Measurements from ENCODE around the gene PLSCR1.
"Not testable (repeated sequence)": the region's sequence is repeated elsewhere in the genome, so short reads cannot be mapped to it uniquely, and the experiment has no call there.

PLSCR1 gene

DNA sequence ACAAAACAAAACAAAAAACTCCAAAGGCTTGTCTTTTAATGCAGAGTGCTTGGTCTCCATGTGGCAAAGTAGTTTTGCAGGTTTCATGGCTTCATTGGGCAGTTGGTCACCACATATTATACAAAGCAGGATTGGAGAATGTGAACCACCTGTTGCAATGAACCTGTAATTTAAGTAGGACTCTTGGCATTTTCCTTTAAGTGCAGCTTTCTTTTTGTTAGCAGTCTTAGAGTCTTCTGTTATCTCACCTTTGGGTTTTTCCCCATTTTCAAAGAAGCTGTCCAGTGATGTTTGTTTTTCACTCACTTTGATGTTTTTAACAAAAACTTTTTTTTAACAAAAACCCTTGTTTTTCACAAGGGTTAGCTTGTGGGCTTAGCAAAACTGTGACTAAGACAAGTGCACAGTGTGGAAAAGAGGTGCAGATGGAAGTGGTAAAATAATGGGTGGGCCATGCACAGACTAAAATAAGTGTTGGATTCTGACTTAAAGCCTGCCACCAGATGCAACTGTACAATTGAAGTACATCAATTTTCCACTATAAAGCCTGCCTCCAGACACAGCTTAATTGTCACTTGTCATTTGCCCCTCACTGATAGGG is 2.9 kb upstream of the PLSCR1 start:
- no peak for ATAC-seq

- no peak for ATAC-seq
These were observed 2.1 kb upstream of the PLSCR1 start for GRCh38 chr3:146546366-146546965.

GRCh38 chr3:146544929-146545528 is 622 bp upstream of the PLSCR1 start:
- ATAC-seq: no peak

DNA sequence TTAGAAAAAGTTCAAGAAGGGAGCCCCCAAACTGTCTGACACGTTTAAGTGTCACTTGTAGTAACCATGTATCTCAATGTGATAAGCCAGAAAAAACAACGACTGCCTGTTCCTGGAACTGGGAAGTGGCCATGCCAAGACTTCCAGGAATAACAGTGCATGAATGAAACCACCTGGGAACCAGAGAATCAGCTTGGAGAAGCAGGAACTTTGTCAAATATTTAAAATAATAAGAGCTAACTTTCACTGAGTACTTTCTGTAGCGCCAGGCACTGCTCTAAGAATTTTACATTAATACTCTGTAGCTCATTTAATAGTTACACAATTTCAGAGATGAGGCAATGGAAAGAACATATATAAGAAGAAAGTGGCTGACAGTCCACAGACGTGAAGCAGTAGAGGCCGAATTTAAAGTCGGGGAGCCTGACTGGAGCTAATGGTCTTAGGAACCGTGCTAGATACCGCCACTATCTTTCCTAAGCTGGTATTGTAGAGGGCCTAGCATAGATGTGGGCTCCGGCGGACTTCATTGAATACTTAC is 876 bp downstream of the PLSCR1 start:
- peak; percentile 4 to 10 for ATAC-seq

- ATAC-seq: no peak
These were observed 1.4 kb downstream of the PLSCR1 start for GRCh38 chr3:146542978-146543377.

DNA sequence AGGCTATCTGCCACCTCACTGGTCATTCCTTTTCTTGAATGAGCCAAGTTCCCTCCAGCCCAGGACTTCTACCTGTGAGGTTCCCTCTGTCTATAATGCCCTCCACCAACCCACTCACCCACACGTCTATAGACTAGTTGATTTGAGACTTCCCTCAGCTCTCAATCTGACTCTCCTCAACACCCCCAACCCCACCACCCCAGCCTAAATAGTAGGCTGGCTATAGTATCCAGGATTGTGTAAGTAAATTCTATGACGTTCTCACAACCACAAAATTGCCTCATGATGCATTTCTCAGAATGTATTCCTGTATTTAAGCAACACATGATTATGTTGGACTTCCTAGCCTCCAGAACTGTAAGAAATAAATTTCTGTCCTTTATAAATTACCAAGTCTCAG is 2.2 kb downstream of the PLSCR1 start:
- no peak for ATAC-seq

DNA sequence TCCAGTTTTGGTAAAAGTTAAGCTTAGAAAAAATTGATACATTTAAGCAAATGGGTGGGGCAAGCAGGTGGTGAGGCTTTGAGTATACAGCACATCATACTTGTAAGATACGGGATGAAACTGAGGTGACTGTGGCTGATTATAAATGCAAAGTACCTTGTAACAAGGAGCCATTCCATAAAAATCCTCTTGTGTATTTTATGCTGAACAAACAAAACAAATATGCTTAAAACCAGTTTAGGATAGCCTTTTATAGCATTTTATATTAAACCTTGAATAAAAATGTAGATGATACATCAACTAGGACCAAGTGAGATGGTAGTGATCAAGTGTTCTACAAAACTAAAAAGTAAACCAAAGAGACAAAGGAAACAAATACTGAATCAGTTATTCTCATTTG is 3.4 kb downstream of the PLSCR1 start:
- no peak for ATAC-seq

GRCh38 chr3:146540236-146540635 is 4.2 kb downstream of the PLSCR1 start:
- ATAC-seq: no peak

- no peak for ATAC-seq
These were observed 5.1 kb downstream of the PLSCR1 start for GRCh38 chr3:146539315-146539714.

GRCh38 chr3:146537603-146538002 is 6.8 kb downstream of the PLSCR1 start:
- ATAC-seq: no peak

GRCh38 chr3:146536681-146537080 is 7.7 kb downstream of the PLSCR1 start:
- ATAC-seq: no peak

DNA sequence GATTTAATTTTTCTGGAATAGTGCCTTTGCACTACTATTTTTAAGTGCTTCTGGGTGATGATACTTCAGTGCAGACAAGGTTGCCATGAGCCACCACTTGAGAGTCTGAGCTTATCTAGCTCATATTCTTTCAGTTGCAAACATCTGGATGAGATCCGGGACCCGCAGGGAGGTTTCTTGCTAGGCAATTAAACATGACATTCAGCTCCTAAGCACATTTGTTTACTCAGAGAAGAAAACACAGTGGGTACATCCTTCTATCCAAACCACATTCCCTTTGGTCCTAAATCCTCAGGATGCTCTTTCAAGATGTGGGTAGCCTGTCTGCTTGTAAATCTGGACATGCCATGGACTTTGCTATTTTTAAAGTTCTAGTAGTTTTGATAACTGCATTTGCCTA is 12.0 kb downstream of the PLSCR1 start:
- no peak for ATAC-seq

- ATAC-seq: no peak
These were observed 13.8 kb downstream of the PLSCR1 start for GRCh38 chr3:146530609-146531008.

- no peak for ATAC-seq
These were observed 15.4 kb downstream of the PLSCR1 start for GRCh38 chr3:146529021-146529420.

GRCh38 chr3:146524961-146525360 is 19.4 kb downstream of the PLSCR1 start:
- no peak for ATAC-seq

- no peak for ATAC-seq
These were observed 20.9 kb downstream of the PLSCR1 start for GRCh38 chr3:146523531-146523930.

DNA sequence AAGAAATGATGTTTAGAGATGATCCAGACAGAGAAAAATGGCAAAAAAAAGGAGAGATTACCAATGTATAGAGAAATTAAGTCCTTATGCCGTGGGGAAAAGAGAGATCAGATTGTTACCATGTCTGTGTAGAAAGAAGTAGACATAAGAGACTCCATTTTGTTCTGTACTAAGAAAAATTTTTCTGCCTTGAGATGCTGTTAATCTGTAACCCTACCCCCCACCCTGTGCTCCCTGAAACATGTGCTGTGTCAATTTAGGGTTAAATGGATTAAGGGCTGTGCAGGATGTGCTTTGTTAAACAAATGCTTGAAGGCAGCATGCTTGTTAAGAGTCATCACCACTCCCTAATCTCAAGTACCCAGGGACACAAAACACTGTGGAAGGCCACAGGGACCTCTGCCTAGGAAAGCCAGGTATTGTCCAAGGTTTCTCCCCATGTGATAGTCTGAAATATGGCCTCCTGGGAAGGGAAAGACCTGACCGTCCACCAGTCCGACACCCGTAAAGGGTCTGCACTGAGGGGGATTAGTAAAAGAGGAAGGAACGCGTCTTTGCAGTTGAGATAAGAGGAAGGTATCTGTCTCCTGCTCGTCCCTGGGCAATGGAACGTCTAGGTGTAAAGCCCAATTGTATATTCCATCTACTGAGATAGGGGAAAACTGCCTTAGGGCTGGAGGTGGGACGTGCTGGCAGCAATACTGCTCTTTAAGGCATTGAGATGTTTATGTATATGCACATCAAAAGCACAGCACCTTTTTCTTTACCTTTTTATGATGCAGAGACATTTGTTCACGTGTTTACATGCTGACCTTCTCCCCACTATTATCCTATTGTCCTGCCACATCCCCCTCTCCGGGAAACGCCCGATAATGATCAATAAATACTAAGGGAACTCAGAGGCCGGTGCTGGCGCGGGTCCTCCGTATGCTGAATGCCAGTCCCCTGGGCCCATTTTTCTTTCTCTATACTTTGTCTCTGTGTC is 21.9 kb downstream of the PLSCR1 start:
- not testable (repeated sequence) for ATAC-seq

GRCh38 chr3:146521394-146521793 is 23.0 kb downstream of the PLSCR1 start:
- ATAC-seq: no peak

DNA sequence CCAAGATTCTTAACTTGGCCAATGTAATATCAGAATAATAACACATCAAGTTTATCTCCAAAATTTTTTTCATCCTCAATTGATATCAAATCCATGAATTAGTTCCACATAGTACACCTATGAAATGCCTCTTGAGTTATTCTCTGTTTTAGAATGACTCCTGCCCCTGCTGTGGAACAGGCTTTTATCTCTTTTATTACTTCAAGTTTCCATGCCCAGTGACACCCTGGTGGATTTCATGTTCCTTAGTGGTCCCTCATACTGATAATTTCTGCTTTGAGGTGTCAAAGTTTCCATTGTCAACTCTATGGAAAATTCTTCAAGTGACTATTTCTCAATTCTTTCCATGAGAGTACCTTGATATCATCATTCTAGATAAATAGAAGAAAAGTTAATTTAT is 24.6 kb downstream of the PLSCR1 start:
- no peak for ATAC-seq

- ATAC-seq: no peak
These were observed 26.5 kb downstream of the PLSCR1 start for GRCh38 chr3:146517684-146518435.

DNA sequence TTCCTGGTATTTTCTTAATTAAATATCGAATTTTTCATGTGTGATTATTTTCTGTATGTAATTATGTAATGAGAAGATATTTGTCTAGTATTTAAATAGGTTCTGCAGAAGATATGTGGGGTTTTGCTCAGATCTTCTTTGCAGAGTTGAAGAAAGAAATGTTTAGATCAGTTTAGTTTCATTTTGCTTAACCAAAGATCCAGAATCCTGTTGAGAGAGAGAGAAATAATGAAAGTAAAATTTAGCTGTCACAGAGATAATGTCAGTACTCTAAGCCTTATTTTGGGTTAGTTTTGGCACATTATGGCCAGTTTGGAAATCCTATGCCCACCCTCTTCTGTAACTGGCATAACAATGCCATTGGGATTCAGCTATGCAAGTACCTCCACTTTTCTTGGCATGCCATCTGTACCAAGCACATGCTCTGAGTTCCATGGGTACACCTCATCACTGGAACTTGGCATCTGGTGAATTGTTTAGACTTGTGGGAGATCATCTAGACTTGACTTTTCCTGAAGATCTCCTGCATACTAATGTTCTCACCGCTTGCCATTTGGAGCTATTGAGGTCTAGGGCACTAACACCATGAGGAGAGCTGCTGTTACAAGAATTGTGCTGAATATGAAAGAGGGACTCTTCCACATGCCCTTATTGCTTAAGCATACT is 30.9 kb downstream of the PLSCR1 start:
- no peak for ATAC-seq
